Cardiac muscle cell (in vitro differentiated cells and primary cell): ENCODE results near the gene SH2D2A. TPM values are rescaled to one million over a fixed set of nuclear protein-coding genes. Genes with fewer than 3 reads are reported as not detected.

ENCODE experiments used
- DNase-seq, 2 donors: peaks; one replicate each; pipeline versions ENCODE4 v3.0.0 to v3.0.0-alpha.2; 2010 to 2017; ENCODE audit warnings: low read depth in 1 of 2, low spot score in 1 of 2
- H3K27ac ChIP-seq: fragments of 200-600 bp; sonication (generic); 2 replicates; pipeline ENCODE4 v1.5.1; 2016
- H3K27me3 ChIP-seq: fragments of 200-600 bp; sonication (generic); 2 replicates; pipeline ENCODE4 v1.6.0; 2016; ENCODE audit warnings: control low read depth
- H3K36me3 ChIP-seq: fragments of 200-600 bp; sonication (generic); 2 replicates; pipeline ENCODE4 v1.5.1; 2016; ENCODE audit warnings: control low read depth
- H3K4me1 ChIP-seq: fragments of 200-600 bp; sonication (generic); 2 replicates; pipeline ENCODE4 v1.8.1; 2017; ENCODE audit warnings: low read depth, mild to moderate bottlenecking, mixed run types
- H3K4me3 ChIP-seq: fragments of 200-600 bp; sonication (generic); 2 replicates; pipeline ENCODE4 v1.5.1; 2016; ENCODE audit warnings: mild to moderate bottlenecking
- H3K9me3 ChIP-seq: fragments of 200-600 bp; sonication (generic); 2 replicates; pipeline ENCODE4 v1.5.1; 2017; ENCODE audit warnings: low read depth, mild to moderate bottlenecking, control low read depth
- polyA plus RNA-seq: library from polyadenylated mRNA; unstranded; fragments of >200 nt; fragmentation: Nextera tagmentation; extraction: Ambion mirVana; gene quantifications from 2 replicates; pipeline ENCODE4 v1.2.1, GENCODE V29; 2016
- total RNA-seq: library from RNA; depleted of rRNA; stranded (reverse); fragments of >200 nt; gene quantifications from 2 replicates; pipeline ENCODE4 v1.2.3, GENCODE V29; 2016
- TF ChIP-seq, protein P1 (sequence below): IDR thresholded peaks from 2 replicates; pipeline ENCODE4 v1.5.1; 2012; ENCODE audit warnings: low read depth, mild to moderate bottlenecking, low read length

Gene SH2D2A
- total and polyA plus RNA-seq, 2 experiments from 2014 or later: 1.1 to 2.7 TPM

DNA sequence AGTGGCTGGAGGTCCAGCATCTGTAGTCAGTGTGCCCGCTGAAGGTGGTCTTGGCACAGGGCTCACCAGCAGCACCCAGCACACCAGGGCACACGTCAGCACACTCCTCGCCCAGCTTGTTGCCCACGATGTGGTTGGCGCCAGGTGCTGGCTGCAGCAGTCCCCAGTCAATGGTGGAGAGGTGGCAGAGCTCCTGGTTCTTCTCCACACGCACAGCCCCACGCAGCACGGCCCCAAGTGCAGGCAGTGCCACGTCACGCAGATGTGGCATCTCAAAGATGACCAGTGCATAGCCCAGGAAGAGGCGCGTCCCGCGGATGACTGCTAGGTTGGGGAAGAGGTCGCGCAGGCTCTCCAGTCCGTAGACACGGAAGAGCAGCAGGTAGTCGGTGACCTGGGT, 37.1 kb upstream of the SH2D2A start:
- Histone ChIP-seq H3K27ac (no peak overlapping the region), H3K27me3 (peaks cover 40% of the 10 kb centered on the region), H3K4me3 (no peak overlapping the region), H3K4me1 (peaks cover 4% of the 10 kb centered on the region), H3K36me3 (no peaks in the 10 kb centered on the region), H3K9me3 (no peaks in the 10 kb centered on the region)
- DNase-seq: no peak
- TF ChIP-seq, protein P1, sequence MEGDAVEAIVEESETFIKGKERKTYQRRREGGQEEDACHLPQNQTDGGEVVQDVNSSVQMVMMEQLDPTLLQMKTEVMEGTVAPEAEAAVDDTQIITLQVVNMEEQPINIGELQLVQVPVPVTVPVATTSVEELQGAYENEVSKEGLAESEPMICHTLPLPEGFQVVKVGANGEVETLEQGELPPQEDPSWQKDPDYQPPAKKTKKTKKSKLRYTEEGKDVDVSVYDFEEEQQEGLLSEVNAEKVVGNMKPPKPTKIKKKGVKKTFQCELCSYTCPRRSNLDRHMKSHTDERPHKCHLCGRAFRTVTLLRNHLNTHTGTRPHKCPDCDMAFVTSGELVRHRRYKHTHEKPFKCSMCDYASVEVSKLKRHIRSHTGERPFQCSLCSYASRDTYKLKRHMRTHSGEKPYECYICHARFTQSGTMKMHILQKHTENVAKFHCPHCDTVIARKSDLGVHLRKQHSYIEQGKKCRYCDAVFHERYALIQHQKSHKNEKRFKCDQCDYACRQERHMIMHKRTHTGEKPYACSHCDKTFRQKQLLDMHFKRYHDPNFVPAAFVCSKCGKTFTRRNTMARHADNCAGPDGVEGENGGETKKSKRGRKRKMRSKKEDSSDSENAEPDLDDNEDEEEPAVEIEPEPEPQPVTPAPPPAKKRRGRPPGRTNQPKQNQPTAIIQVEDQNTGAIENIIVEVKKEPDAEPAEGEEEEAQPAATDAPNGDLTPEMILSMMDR: no peak

DNA sequence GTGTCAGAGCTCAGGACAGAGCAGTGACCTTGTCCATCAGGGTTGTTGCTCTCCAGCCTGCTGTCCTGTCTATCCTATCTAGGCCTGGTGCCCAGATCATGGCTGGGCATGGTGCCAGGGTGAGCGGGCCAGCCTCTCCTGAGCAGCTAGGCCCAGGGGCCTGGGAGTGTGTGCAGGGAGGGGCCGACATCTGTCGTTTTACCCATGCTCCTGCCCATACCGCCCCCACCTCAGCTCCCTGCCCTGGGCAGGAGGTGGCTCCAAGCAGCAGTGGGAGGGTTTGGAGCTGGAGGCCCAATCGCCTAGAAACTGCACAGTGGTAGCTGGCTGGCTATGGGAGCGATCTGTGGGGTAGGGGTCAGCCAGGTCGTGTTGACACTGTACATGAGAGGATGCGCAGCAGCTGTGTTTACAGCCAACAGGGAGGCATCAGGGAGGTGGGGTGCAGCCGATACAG, 35.8 kb upstream of the SH2D2A start:
- Histone ChIP-seq H3K27me3 (peaks cover 40% of the 10 kb centered on the region), H3K36me3 (no peaks in the 10 kb centered on the region), H3K9me3 (no peaks in the 10 kb centered on the region), H3K4me1 (no peaks in the 10 kb centered on the region), H3K4me3 (no peak overlapping the region), H3K27ac (no peak overlapping the region)
- peak in 1 of 2 donors; percentile 58 for DNase-seq
- TF ChIP-seq, protein P1: no peak

DNA sequence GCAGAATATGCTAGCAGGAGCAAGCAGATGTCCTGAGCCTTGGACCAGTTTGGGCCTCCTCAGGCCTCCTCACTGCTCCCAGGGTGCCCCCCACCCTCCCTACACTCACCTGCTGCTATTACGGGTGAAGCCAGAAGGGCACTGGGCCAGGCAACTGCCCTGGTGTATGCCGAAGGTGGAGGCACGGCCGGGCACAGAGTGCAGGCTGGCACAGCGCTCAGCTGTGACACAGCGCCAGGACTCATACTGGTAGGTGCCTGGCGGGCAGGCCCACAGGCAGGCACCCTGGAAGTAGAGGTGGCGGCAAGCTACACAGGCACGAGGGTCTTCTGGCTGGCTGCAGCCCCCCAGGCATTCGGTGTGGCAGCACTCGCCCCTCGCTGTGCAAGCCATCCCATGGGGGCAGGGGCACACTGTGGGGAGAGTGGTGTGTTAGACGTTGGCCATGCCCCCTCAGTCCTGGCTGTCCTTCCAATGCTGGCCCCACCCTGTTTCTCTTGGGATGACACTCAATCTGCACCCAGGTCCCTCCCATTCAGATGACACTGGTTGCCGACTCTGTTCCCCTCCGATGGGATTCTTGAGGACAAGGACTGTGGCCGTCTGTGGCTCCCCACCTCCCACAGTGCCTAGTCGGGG, 35.2 kb upstream of the SH2D2A start:
- Histone ChIP-seq H3K27me3 (peaks cover 46% of the 10 kb centered on the region), H3K27ac (no peak overlapping the region), H3K36me3 (no peaks in the 10 kb centered on the region), H3K9me3 (no peaks in the 10 kb centered on the region), H3K4me3 (no peak overlapping the region), H3K4me1 (no peaks in the 10 kb centered on the region)
- no peak for DNase-seq
- TF ChIP-seq, protein P1: no peak

DNA sequence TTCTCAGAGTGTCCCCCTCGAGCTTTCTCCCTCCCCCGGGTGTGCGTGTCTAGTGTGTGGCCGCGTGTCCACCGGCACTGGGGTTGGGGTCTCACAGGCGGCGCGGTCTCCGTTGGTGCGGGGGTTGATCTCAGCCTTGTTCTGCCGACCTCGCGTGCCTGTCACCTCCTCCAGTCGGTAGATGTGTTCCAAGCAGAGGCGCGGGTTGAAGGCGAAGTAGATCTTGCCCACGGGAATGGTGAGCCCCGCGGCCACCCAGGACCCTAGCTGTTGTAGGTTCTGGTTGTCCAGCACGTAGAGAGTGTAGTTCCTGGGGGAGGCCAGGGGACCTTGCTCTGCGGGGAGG, 32.5 kb upstream of the SH2D2A start:
- Histone ChIP-seq H3K4me1 (peaks cover 6% of the 10 kb centered on the region), H3K4me3 (no peak overlapping the region), H3K36me3 (no peaks in the 10 kb centered on the region), H3K27me3 (peaks cover 71% of the 10 kb centered on the region), H3K27ac (no peak overlapping the region), H3K9me3 (no peaks in the 10 kb centered on the region)
- TF ChIP-seq, protein P1: no peak
- no peak for DNase-seq

DNA sequence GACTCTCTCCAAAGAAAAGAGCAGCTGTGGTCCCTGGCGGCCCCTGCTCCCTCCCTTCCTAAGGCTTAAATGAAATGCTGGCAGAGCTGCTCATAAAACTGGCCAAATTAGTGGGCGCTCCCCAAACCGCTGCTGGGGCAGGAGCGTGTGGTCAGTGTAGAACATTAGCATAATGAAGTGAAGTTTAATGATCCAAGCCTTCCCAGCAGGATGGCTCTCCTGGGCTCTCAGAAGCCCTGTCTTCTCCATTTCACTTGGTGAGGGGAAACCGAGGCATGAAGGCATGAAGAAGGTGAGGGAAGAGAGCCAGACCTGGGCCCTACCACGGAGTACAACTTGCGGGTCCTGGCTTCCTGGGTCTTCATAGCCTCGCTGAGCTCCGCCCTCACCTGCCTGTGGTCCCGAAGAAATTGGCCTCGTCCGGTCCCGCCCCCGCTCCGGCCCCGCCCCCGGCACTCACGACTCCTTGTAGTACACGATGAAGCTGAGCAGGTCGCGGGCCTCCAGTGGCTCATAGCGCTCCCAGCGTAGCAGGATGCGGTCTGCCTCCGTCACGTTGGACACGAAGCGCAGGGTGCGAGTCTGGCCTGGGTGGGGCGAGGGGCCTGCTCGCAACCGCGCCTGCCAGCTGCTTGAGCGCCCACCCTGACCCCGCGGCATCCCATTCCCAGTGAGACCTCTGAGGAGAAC, 32.0 kb upstream of the SH2D2A start:
- TF ChIP-seq, protein P1: no peak
- Histone ChIP-seq H3K4me3 (no peak overlapping the region), H3K27me3 (peaks cover 76% of the 10 kb centered on the region), H3K4me1 (peaks cover 6% of the 10 kb centered on the region), H3K36me3 (no peaks in the 10 kb centered on the region), H3K9me3 (no peaks in the 10 kb centered on the region), H3K27ac (no peak overlapping the region)
- DNase-seq: peak; percentile 21 to 32
